T-helper 2 cell treated with Interferon-gamma antibody and Interleukin-4, amounts not matched to agents 100 ng/mL and 5 ng/mL, for 36 hours (primary cell): ENCODE data around the gene FDX2. TPM values are rescaled to one million over a fixed set of nuclear protein-coding genes. Genes with fewer than 3 reads are reported as not detected.

Source experiments
- total RNA-seq: library from RNA; stranded (reverse); gene quantifications from 2 replicates; pipeline ENCODE4 v1.2.3, GENCODE V29; 2022

FDX2 gene
- total RNA-seq, 1 donor from 2014 or later, result 7.2 TPM

Other genes with a start within 250 kb of the FDX2 start
- 67.8 and 68.1 TPM in 2 replicates for gene SHFL, start 229.7 kb downstream of the FDX2 start, total RNA-seq
- 1.3 and 2.0 TPM in 2 replicates for gene ANGPTL6, start 213.3 kb downstream of the FDX2 start, total RNA-seq
- 82.1 and 83.0 TPM in 2 replicates for gene PPAN, start 209.7 kb downstream of the FDX2 start, total RNA-seq
- 27.7 and 31.1 TPM in 2 replicates for gene P2RY11, start 204.3 kb downstream of the FDX2 start, total RNA-seq
- gene EIF3G, start 196.1 kb downstream of the FDX2 start, total RNA-seq, result 226 and 229 TPM in 2 replicates
- gene DNMT1, start 121.1 kb downstream of the FDX2 start, total RNA-seq, result 398 and 410 TPM in 2 replicates
- gene S1PR2, start 84.7 kb downstream of the FDX2 start, total RNA-seq, result 6.9 and 7.0 TPM in 2 replicates
- gene MRPL4, start 63.8 kb downstream of the FDX2 start, total RNA-seq, result 76.3 and 77.9 TPM in 2 replicates
- gene ICAM1, start 44.9 kb downstream of the FDX2 start, total RNA-seq, result 19.4 and 21.7 TPM in 2 replicates
- 2.5 and 4.0 TPM in 2 replicates for gene ICAM4, start 29.1 kb downstream of the FDX2 start, total RNA-seq
- gene ICAM5, start 26.1 kb downstream of the FDX2 start, total RNA-seq, result 0.70 and 0.82 TPM in 2 replicates
- gene ZGLP1, start 6.2 kb downstream of the FDX2 start, total RNA-seq, result 2.4 and 3.7 TPM in 2 replicates
- 78.0 and 81.8 TPM in 2 replicates for gene RAVER1, start 17.5 kb upstream of the FDX2 start, total RNA-seq
- 183 and 185 TPM in 2 replicates for gene ICAM3, start 23.6 kb upstream of the FDX2 start, total RNA-seq
- 250 and 257 TPM in 2 replicates for gene TYK2, start 64.6 kb upstream of the FDX2 start, total RNA-seq
- 201 and 202 TPM in 2 replicates for gene CDC37, start 87.5 kb upstream of the FDX2 start, total RNA-seq
- 61.2 and 64.9 TPM in 2 replicates for gene PDE4A, start 104.5 kb upstream of the FDX2 start, total RNA-seq
- gene KEAP1, start 187.3 kb upstream of the FDX2 start, total RNA-seq, result 88.7 and 98.7 TPM in 2 replicates
- gene S1PR5, start 201.4 kb upstream of the FDX2 start, total RNA-seq, result not detected in 2 replicates
- gene ATG4D, start 227.9 kb upstream of the FDX2 start, total RNA-seq, result 36.5 and 40.6 TPM in 2 replicates
- gene KRI1, start 250.0 kb upstream of the FDX2 start, total RNA-seq, result 56.2 and 61.4 TPM in 2 replicates